Neutrophil (primary cell): Measurements from ENCODE around the gene HNRNPUL1.
A peak's percentile ranks its signal among the peaks of the same experiment; 100 is the strongest.

Source experiments
- H3K27ac ChIP-seq: fragments of 200-600 bp; sonication (generic); 2 replicates; pipeline ENCODE4 v1.5.1; 2016; ENCODE audit warnings: mild to moderate bottlenecking, moderate library complexity
- H3K27me3 ChIP-seq: fragments of 200-600 bp; sonication (generic); 2 replicates; pipeline ENCODE4 v1.6.0; 2016; ENCODE audit warnings: mild to moderate bottlenecking
- H3K36me3 ChIP-seq: fragments of 200-600 bp; sonication (generic); 2 replicates; pipeline ENCODE4 v1.5.1; 2017
- H3K4me1 ChIP-seq, 2 experiments: fragments of 200-600 bp in 1 of 2; sonication (generic) in 1 of 2; 1 replicate in 1 of 2; 2 replicates in 1 of 2; pipeline versions ENCODE4 v1.5.1 to v1.6.1; 2013 to 2016; ENCODE audit warnings: low read depth in 1 of 2, low read length in 1 of 2, mild to moderate bottlenecking in 1 of 2, moderate library complexity in 1 of 2; ENCODE audit not compliant: control insufficient read depth in 1 of 2, insufficient read depth in 1 of 2
- H3K4me3 ChIP-seq, 2 experiments: fragments of 200-600 bp in 1 of 2; sonication (generic) in 1 of 2; 1 replicate in 1 of 2; 2 replicates in 1 of 2; pipeline ENCODE4 v1.5.1; 2013 to 2016; ENCODE audit warnings: low read depth in 1 of 2, low read length in 1 of 2, mild to moderate bottlenecking in 1 of 2, moderate library complexity in 1 of 2
- H3K9me3 ChIP-seq: fragments of 200-600 bp; sonication (generic); 2 replicates; pipeline ENCODE4 v1.5.1; 2016
- TF ChIP-seq, protein P1 (sequence below): fragments of 200-600 bp; sonication (generic); IDR thresholded peaks from 2 replicates; pipeline ENCODE4 v1.5.1; 2016; ENCODE audit warnings: antibody characterized with exemption

The HNRNPUL1 gene

DNA sequence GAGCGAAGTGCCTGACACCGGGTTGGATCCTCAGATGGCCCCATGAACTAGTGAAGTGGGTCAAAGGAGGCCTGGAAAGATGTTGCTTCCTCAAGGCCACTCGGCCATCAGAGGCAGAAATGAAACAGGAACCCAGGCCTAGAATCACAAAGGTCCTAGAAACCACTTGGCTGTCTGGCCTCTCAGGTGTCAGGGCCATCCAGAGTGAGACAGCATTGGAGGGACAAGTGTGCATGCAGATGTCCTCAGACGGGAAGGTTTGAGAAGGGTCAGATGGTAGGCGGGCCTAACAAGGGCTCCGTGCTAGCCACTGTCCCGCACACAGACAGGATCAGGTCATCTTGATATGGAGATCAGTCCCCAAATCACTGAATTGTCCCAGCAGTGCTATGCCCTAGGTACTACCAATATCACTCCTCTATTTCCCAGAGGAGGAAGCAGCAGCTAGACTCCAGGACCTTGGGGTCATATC is 60.1 kb downstream of the HNRNPUL1 start:
- Histone ChIP-seq H3K4me1 (peaks cover 80 to 82% of the 10 kb centered on the region in 2 experiments), H3K4me3 (peak overlapping the region in 1 of 2 experiments; percentile 69), H3K9me3 (no peaks in the 10 kb centered on the region), H3K27ac (peak overlapping the region; percentile 92), H3K36me3 (peaks cover 54% of the 10 kb centered on the region), H3K27me3 (no peaks in the 10 kb centered on the region)
- TF ChIP-seq, protein P1, sequence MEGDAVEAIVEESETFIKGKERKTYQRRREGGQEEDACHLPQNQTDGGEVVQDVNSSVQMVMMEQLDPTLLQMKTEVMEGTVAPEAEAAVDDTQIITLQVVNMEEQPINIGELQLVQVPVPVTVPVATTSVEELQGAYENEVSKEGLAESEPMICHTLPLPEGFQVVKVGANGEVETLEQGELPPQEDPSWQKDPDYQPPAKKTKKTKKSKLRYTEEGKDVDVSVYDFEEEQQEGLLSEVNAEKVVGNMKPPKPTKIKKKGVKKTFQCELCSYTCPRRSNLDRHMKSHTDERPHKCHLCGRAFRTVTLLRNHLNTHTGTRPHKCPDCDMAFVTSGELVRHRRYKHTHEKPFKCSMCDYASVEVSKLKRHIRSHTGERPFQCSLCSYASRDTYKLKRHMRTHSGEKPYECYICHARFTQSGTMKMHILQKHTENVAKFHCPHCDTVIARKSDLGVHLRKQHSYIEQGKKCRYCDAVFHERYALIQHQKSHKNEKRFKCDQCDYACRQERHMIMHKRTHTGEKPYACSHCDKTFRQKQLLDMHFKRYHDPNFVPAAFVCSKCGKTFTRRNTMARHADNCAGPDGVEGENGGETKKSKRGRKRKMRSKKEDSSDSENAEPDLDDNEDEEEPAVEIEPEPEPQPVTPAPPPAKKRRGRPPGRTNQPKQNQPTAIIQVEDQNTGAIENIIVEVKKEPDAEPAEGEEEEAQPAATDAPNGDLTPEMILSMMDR = no peak

DNA sequence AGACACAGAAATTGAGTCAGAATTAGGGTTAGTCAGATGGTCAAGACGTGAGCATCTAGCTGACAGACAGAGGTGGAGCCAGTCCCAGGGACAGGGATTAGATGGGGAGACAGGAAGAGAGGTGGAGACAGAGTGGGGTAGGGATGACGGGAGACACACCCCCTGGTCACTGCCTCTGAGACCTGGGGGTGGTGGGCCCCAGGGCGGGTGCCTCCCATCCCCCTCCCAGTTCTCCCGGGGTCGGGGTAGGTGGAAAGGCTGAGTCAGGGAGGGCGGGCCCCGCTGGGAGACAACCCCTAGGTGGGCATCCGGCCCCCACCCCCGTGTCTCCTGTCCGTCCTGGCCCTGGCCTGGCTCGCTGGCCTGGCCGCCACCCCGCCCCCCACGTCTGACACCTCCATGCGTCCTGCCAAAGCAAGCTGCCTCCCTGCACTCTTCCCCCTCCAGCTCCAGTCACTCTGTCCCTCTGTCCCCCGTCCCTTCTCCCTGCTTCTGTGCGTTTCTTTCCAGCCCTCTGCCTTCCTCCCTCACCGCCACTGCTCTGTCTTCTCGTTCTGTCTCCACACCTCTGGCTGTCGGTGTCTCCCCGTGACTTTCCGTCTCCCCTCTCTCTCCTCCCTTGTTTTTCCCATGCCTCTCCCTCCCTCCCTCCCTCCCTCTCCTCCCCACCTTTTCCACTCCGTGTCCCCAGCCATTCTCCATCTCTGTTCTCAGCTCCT is 60.9 kb downstream of the HNRNPUL1 start:
- TF ChIP-seq, protein P1 = no peak
- Histone ChIP-seq H3K27ac (peak overlapping the region; percentile 92), H3K9me3 (no peaks in the 10 kb centered on the region), H3K27me3 (no peaks in the 10 kb centered on the region), H3K36me3 (peaks cover 49% of the 10 kb centered on the region), H3K4me1 (peaks cover 88 to 91% of the 10 kb centered on the region in 2 experiments), H3K4me3 (peak overlapping the region; percentile 15 to 69)

DNA sequence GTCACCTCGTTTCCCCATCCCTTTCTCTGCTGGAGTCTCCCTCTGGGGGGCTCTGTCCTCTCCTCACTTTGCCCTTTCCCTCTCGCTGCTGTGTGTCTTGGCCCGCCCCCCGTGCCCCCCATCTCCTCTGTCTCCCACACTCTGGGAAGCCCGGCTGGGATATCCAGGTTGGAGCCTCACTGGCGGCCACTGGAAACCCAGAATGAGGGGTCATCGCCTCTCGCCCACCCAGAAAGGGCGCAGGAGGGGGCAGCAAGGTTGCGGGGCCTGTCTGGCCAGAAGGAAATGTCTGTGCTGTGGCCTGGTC is 61.4 kb downstream of the HNRNPUL1 start:
- peak overlapping the region; percentile 1 to 69 for H3K4me3 ChIP-seq
- H3K36me3 ChIP-seq = peaks cover 49% of the 10 kb centered on the region
- TF ChIP-seq, protein P1 = no peak
- H3K27ac ChIP-seq = peak overlapping the region; percentile 92
- peaks cover 93 to 96% of the 10 kb centered on the region in 2 experiments for H3K4me1 ChIP-seq
- no peaks in the 10 kb centered on the region for H3K27me3 ChIP-seq
- H3K9me3 ChIP-seq = no peaks in the 10 kb centered on the region

DNA sequence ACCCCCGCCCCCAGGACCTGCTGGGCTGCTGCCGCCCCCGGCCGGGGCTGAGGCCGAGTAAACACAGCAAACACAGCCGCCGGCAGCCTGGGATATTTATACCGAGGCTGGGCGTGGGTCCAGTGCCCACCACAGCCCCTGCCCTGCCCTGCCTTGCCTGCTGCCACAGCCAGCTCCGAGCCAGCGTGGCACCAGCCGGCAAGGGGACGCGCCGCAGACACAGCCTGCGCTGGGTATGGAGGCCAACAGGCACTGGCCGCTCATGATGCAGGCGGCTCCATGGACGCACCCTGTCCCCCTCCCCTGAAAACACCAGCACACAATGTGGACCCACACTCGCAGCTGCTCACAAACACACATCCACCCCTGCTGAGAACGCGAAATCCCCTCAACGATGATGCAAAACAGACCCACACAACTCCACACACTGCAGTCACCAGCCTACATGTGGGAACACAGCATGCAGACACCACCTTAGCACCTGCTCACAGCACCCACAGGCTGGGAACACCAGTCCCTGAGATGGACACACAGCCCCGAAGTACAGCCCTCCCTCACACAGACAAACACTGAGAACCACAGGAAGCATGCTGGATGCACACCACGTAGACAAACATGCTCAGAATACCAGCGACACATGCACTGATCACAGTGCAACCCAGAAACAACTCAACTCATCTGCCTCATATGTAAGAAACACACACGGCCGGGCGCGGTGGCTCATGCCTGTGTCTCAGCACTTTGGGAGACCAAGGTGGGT is 62.0 kb downstream of the HNRNPUL1 start:
- Histone ChIP-seq H3K36me3 (peaks cover 49% of the 10 kb centered on the region), H3K4me3 (peak overlapping the region; percentile 69 to 78), H3K9me3 (no peaks in the 10 kb centered on the region), H3K27ac (peak overlapping the region; percentile 92), H3K4me1 (peaks cover 95 to 100% of the 10 kb centered on the region in 2 experiments), H3K27me3 (no peaks in the 10 kb centered on the region)
- TF ChIP-seq, protein P1 = no peak

DNA sequence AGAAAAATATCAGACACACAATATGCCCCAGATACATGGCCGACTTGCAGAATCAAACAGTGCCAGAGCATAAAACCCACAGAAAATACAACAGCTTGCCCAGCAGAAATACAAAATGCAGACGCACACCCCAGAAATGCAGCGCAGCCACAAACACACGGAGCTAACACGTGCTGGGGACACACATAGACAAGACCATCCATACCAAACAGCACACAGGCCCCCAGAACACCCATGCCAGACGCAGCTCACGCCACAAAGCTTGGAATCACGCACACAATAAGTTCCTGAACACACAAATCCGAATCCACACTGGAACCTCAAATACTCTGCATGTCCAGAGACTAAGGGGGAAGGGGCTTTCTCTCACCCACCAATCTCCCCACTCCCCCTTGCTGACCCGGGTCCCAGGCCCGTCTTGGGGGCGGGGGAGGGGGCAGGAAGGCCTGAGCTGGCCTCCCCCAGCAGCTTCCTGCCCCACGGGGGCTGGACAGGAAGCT is 63.0 kb downstream of the HNRNPUL1 start:
- TF ChIP-seq, protein P1 = no peak
- no peaks in the 10 kb centered on the region for H3K9me3 ChIP-seq
- H3K27me3 ChIP-seq = no peaks in the 10 kb centered on the region
- H3K36me3 ChIP-seq = peaks cover 50% of the 10 kb centered on the region
- H3K4me1 ChIP-seq = peaks cover 89 to 91% of the 10 kb centered on the region in 2 experiments
- peak overlapping the region; percentile 69 to 78 for H3K4me3 ChIP-seq
- H3K27ac ChIP-seq = peak overlapping the region; percentile 92
